NB4 (cell line): ENCODE measurements around the gene TACR1.

Source experiments
- CTCF ChIP-seq: IDR thresholded peaks from one replicate; pipeline ENCODE4 v1.5.1; 2012; ENCODE audit warnings: low read depth, low read length
- POLR2A ChIP-seq: IDR thresholded peaks from 2 replicates; pipeline ENCODE4 v1.6.1; 2011; ENCODE audit warnings: mild to moderate bottlenecking; ENCODE audit not compliant: insufficient read length; ENCODE audit errors: extremely low read depth

GRCh38 chr2:75018162-75018561 is 181.2 kb downstream of the TACR1 start:
- no peak for TF ChIP-seq CTCF
- no peak for TF ChIP-seq POLR2A
